GM12878 (cell line): ENCODE data around the gene RALGPS1. TPM values are rescaled to one million over a fixed set of nuclear protein-coding genes. Genes with fewer than 3 reads are reported as not detected.

Experiments used
- ATF2 ChIP-seq: IDR thresholded peaks from 2 replicates; pipeline ENCODE4 v1.6.1; 2012; ENCODE audit warnings: low read length, inconsistent platforms
- BACH1 ChIP-seq: fragments of 450-650 bp; IDR thresholded peaks from 2 replicates; pipeline ENCODE4 v1.6.1; 2017; ENCODE audit warnings: mild to moderate bottlenecking, borderline replicate concordance
- CBX5 ChIP-seq: sonication (generic); IDR thresholded peaks from 2 replicates; pipeline ENCODE4 v1.6.1; 2016; ENCODE audit warnings: low read depth, moderate library complexity, mild to moderate bottlenecking, inconsistent platforms
- FOXM1 ChIP-seq: IDR thresholded peaks from 2 replicates; pipeline ENCODE4 v1.6.1; 2012; ENCODE audit warnings: low read depth, mild to moderate bottlenecking, inconsistent platforms, low read length, moderate library complexity
- IKZF1 ChIP-seq: fragments of 450-650 bp; conservative IDR thresholded peaks from 2 replicates; pipeline ENCODE4 v1.6.1; 2017; ENCODE audit warnings: antibody characterized with exemption, mild to moderate bottlenecking
- IKZF2 ChIP-seq, 2 experiments: fragments of 450-650 bp; IDR thresholded peaks; 2 replicates each; pipeline ENCODE4 v1.6.1; 2017; ENCODE audit warnings: mild to moderate bottlenecking in 2 of 2, moderate library complexity in 2 of 2
- IRF5 ChIP-seq: fragments of 450-650 bp; IDR thresholded peaks from 2 replicates; pipeline ENCODE4 v1.6.1; 2017; ENCODE audit warnings: borderline replicate concordance
- KDM1A ChIP-seq: fragments of 200-600 bp; sonication (generic); IDR thresholded peaks from 2 replicates; pipeline ENCODE4 v1.6.1; 2016; ENCODE audit warnings: borderline replicate concordance
- MYC ChIP-seq: IDR thresholded peaks from 2 replicates; pipeline ENCODE4 v1.6.1; 2011; ENCODE audit warnings: mild to moderate bottlenecking, low read length, moderate library complexity, inconsistent platforms; ENCODE audit not compliant: insufficient read depth, insufficient replicate concordance, insufficient read length, severe bottlenecking
- NR2F1 ChIP-seq: fragments of 450-650 bp; conservative IDR thresholded peaks from 2 replicates; pipeline ENCODE4 v1.6.1; 2017; ENCODE audit warnings: mild to moderate bottlenecking
- PAX5 ChIP-seq: IDR thresholded peaks from 2 replicates; pipeline ENCODE4 v1.6.1; 2011; ENCODE audit warnings: low read depth, low read length, borderline replicate concordance
- POLR2AphosphoS2 ChIP-seq: IDR thresholded peaks from 2 replicates; pipeline ENCODE4 v1.6.1; 2011; ENCODE audit warnings: low read depth, mild to moderate bottlenecking, low read length, improper control_type of control experiment, moderate library complexity
- RBBP5 ChIP-seq: fragments of 200-600 bp; sonication (generic); conservative IDR thresholded peaks from 2 replicates; pipeline ENCODE4 v1.6.1; 2016
- RELA ChIP-seq: fragments of 450-650 bp; IDR thresholded peaks from 2 replicates; pipeline ENCODE4 v1.8.0; 2014; ENCODE audit warnings: borderline replicate concordance; ENCODE audit not compliant: partially characterized antibody
- RELB ChIP-seq: fragments of 450-650 bp; IDR thresholded peaks from 2 replicates; pipeline ENCODE4 v1.6.1; 2017; ENCODE audit warnings: low read depth, mild to moderate bottlenecking, moderate library complexity
- SP1 ChIP-seq: IDR thresholded peaks from one replicate; pipeline ENCODE4 v1.6.1; 2011; ENCODE audit warnings: low read depth, low read length
- SPI1 ChIP-seq: IDR thresholded peaks from 2 replicates; pipeline ENCODE4 v1.6.1; 2011; ENCODE audit warnings: low read depth, mild to moderate bottlenecking, low read length, moderate library complexity, borderline replicate concordance; ENCODE audit not compliant: insufficient read depth
- STAT1 ChIP-seq: fragments of 450-650 bp; conservative IDR thresholded peaks from 2 replicates; pipeline ENCODE4 v1.6.1; 2014; ENCODE audit warnings: antibody characterized with exemption, mild to moderate bottlenecking
- SUPT20H ChIP-seq: IDR thresholded peaks from 2 replicates; pipeline ENCODE4 v1.6.1; 2011; ENCODE audit warnings: low read depth, mild to moderate bottlenecking, low read length, moderate library complexity, borderline replicate concordance; ENCODE audit not compliant: control insufficient read depth
- ZBED1 ChIP-seq: IDR thresholded peaks from 2 replicates; pipeline ENCODE4 v1.6.1; 2016; ENCODE audit warnings: borderline replicate concordance
- ZNF207 ChIP-seq: fragments of 450-650 bp; IDR thresholded peaks from 2 replicates; pipeline ENCODE4 v1.6.1; 2014; ENCODE audit warnings: antibody characterized with exemption, mild to moderate bottlenecking, borderline replicate concordance
- ZNF24 ChIP-seq: fragments of 450-650 bp; IDR thresholded peaks from 2 replicates; pipeline ENCODE4 v1.6.1; 2017; ENCODE audit warnings: antibody characterized with exemption, mild to moderate bottlenecking
- polyA plus RNA-seq, 11 experiments: library from polyadenylated mRNA; depleted of rRNA in 4 of 11; unstranded in 6 of 11; stranded (reverse) in 5 of 11; fragments of >200 nt; fragmentation: Nextera tagmentation in 4 of 11; fragmentation: Illumina TruSeq in 1 of 11; extraction: Ambion mirVana in 4 of 11; extraction: Trizol in 1 of 11; gene quantifications; 1 replicate in 1 of 11; 2 replicates in 10 of 11; pipeline versions ENCODE4 v1.2.1 to v1.2.3, GENCODE V29; 2011 to 2016; ENCODE audit warnings: inconsistent platforms in 2 of 11, missing spikeins in 2 of 11, low read depth in 1 of 11
- total RNA-seq, 4 experiments: library from RNA; depleted of rRNA in 3 of 4; stranded (reverse); fragments of >200 nt in 3 of 4; fragmentation: Illumina TruSeq in 1 of 4; extraction: Trizol in 1 of 4; gene quantifications; 2 replicates each; pipeline versions ENCODE4 v1.2.1 to v1.2.3, GENCODE V29; 2013 to 2021
- TF ChIP-seq, protein P1 (sequence below): fragments of 450-650 bp; IDR thresholded peaks from 2 replicates; pipeline ENCODE4 v1.6.1; 2017; ENCODE audit warnings: mild to moderate bottlenecking, low read depth, inconsistent platforms; ENCODE audit not compliant: poor library complexity, severe bottlenecking
- TF ChIP-seq, protein P2 (sequence below): IDR thresholded peaks from 2 replicates; pipeline ENCODE4 v1.6.1; 2012; ENCODE audit warnings: low read depth, low read length, improper control_type of control experiment

RALGPS1 gene
- total and polyA plus RNA-seq, 10 of the 15 experiments (the other 5 are each of a cell fraction or from before 2014, with no cell fraction given), result 0.13 to 5.6 (median 2.7) TPM

GRCh38 chr9:127244609-127245601 lies 330.3 kb downstream of the RALGPS1 start (continued):
- TF ChIP-seq IRF5, result no peak
- peak; percentile 14 for TF ChIP-seq RELA
- no peak for TF ChIP-seq FOXM1
- no peak for TF ChIP-seq RELB
- no peak; the same call in 1 of the 2 replicates for TF ChIP-seq IKZF1
- TF ChIP-seq, protein P1, sequence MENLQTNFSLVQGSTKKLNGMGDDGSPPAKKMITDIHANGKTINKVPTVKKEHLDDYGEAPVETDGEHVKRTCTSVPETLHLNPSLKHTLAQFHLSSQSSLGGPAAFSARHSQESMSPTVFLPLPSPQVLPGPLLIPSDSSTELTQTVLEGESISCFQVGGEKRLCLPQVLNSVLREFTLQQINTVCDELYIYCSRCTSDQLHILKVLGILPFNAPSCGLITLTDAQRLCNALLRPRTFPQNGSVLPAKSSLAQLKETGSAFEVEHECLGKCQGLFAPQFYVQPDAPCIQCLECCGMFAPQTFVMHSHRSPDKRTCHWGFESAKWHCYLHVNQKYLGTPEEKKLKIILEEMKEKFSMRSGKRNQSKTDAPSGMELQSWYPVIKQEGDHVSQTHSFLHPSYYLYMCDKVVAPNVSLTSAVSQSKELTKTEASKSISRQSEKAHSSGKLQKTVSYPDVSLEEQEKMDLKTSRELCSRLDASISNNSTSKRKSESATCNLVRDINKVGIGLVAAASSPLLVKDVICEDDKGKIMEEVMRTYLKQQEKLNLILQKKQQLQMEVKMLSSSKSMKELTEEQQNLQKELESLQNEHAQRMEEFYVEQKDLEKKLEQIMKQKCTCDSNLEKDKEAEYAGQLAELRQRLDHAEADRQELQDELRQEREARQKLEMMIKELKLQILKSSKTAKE, result no peak
- TF ChIP-seq ZNF24, result no peak
- TF ChIP-seq ATF2, result no peak
- TF ChIP-seq NR2F1, result no peak
- TF ChIP-seq SPI1, result no peak
- no peak for TF ChIP-seq IKZF2 (IDR thresholded peaks at IDR 0.05)
- TF ChIP-seq STAT1, result no peak
- TF ChIP-seq, protein P2, sequence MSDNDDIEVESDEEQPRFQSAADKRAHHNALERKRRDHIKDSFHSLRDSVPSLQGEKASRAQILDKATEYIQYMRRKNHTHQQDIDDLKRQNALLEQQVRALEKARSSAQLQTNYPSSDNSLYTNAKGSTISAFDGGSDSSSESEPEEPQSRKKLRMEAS, result peak; percentile 51; the same call in 1 of the 2 replicates
- no peak for TF ChIP-seq SUPT20H
- no peak for TF ChIP-seq ZBED1
- TF ChIP-seq POLR2AphosphoS2, result no peak
- TF ChIP-seq BACH1, result 0 out of 2 replicates have a peak, but pooled peaks have one; percentile 29
- TF ChIP-seq SP1, result peak; percentile 94
- TF ChIP-seq KDM1A, result no peak
- no peak for TF ChIP-seq CBX5
- TF ChIP-seq PAX5, result no peak
- no peak for TF ChIP-seq ZNF207
- no peak for TF ChIP-seq RBBP5
- no peak for TF ChIP-seq MYC
